SKM-1 (cell line): Measurements from ENCODE around the gene C1orf210.

ENCODE experiments used
- DNase-seq: peaks from one replicate; lab custom pipeline; 2025; ENCODE audit not compliant: unreplicated experiment; lab: John Stamatoyannopoulos, UW

Gene C1orf210

DNA sequence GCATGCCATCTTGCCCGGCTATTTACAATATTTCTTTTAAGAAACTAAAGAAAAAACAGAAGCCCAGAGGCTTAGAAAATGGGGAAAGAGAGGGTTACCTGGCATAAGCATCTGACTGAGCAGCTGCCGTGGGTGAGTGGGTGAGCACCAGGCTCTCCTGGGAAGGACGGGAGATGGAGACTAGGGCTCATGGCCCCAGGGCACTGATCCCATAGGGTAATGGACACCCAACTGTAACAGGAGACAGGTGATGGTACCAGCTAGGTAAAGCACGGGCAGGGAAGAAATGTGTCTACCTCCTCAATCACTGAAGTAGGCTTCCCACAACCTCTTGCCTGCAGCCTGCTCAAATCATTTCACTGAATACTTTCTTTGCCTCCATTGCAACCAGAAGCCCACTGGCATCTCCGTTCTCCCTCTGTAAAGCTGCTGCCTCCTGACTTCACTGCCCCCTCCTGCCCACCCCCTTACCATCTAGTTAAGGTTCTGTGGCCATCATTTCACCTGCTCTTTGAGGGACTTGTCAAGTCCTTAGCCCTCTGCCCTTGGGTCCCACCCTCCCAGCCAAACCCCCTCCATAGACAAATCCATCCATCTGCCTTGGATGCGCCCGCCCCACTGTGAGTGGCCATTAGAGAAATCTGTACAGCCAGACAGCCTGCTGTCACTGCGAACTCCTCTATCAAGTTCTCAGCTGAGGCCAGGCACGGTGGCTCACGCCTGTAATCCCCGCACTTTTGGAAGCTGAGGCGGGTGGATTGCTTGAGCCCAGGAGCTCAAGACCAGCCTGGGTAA, 9.4 kb downstream of the C1orf210 start:
- no peak for DNase-seq

DNA sequence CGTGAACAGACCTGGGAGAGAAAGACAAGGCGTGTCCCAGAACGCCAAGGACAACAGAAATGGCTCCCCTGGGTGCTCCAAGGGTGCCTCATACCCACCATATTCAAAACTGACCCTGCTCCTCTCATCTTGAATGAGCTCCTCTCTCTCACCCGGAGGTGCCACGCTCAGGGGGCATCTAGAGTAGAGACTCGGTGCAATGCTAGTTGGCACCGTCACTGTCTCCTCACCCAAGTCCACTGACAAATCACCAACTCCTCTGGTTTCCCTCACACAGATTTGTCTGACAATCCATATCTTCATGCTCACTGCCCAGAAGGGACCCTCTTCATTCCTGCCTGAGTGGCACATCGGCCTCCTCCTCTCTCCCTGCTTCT, 10.6 kb downstream of the C1orf210 start:
- DNase-seq = no peak

DNA sequence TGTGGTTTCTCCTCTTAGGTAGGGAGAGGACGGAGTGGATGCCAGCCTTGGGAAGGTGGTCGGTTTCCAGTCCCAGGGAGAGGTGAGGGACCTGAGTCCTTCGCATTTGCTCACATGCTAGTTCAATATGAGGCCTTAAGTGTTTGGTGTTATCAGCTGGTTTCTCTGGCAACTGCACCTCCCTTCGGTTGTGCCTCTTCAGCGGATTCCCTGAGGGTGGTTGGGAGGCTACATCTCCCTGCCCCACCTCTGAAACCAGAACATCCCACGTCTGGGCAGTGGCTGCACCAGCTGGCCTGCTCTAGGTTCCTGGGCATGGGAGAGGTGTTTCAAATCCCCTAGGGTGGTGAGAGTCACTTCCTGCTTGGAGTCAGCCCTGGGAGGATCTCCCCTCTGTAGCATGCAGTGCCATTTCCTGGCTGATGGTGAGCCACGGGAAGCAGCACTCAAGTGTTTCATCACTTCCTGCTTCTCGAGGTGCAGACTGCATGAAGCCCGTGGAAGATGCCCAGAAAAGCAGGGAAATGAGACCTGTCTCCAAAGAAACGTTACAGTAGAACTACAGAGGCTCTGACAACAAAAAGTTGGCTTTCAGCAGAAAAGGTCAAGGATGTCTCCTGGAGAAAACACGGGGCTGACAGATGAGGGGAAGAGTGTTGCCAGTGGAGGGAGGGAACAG, 11.1 kb downstream of the C1orf210 start:
- DNase-seq = peak; percentile 66

DNA sequence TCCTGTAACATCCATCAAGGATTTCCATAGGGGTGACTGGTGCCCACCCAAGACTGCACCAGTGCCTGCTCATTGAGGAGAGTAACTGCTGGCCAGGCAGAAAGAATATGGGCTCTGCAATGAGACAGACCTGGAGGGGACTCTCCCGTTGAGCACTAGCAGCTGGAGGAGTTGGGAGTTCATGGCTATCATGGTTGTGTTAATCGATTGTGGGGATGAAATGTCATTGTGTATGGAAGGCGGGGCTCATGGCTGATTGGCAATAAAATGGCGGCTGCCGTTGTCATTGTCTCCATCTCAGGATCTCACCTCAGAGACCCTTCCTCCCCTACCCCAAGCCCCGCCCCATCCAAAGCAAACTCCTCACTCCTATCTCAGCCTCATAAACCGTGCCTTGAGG, 11.7 kb downstream of the C1orf210 start:
- DNase-seq = no peak

DNA sequence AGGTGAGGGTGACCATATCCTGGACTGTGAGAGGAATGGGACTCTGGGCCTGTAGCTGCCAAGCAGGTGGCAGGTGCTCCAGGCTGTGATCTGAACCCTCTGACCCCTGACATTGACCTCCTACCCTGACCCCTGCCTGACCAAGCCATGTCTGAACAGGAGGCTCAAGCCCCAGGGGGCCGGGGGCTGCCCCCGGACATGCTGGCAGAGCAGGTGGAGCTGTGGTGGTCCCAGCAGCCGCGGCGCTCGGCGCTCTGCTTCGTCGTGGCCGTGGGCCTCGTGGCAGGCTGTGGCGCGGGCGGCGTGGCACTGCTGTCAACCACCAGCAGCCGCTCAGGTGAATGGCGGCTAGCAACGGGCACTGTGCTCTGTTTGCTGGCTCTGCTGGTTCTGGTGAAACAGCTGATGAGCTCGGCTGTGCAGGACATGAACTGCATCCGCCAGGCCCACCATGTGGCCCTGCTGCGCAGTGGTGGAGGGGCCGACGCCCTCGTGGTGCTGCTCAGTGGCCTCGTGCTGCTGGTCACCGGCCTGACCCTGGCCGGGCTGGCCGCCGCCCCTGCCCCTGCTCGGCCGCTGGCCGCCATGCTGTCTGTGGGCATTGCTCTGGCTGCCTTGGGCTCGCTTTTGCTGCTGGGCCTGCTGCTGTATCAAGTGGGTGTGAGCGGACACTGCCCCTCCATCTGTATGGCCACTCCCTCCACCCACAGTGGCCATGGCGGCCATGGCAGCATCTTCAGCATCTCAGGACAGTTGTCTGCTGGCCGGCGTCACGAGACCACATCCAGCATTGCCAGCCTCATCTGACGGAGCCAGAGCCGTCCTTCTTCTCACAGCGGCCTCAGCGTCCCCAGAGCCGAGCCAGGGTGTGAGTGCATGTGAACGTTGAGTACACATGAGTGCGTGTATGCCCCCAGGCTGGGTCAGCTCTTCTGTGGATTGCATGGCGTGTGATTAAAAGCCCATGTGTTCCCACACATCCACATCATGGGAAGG, 12.5 kb downstream of the C1orf210 start:
- DNase-seq = no peak

DNA sequence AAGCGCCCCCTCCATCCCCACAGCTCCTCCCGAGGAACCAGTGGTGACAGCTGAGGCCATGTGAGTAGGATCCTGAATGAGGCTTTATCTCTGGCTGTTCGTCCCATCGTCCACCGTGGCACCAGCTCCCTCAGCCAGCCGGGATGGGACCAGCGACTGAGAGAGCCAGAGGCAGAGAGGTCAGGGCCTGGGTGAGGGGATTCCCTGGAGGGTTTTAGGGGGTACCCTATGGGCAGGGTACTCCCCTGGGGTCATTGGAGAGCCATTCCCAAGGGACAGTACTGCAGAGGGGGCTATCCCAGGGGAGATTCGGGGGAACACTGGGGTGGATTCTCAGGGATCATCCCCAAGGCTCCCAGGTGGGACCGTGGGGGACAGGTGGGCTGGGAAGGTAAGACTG, 13.2 kb downstream of the C1orf210 start:
- DNase-seq = no peak

DNA sequence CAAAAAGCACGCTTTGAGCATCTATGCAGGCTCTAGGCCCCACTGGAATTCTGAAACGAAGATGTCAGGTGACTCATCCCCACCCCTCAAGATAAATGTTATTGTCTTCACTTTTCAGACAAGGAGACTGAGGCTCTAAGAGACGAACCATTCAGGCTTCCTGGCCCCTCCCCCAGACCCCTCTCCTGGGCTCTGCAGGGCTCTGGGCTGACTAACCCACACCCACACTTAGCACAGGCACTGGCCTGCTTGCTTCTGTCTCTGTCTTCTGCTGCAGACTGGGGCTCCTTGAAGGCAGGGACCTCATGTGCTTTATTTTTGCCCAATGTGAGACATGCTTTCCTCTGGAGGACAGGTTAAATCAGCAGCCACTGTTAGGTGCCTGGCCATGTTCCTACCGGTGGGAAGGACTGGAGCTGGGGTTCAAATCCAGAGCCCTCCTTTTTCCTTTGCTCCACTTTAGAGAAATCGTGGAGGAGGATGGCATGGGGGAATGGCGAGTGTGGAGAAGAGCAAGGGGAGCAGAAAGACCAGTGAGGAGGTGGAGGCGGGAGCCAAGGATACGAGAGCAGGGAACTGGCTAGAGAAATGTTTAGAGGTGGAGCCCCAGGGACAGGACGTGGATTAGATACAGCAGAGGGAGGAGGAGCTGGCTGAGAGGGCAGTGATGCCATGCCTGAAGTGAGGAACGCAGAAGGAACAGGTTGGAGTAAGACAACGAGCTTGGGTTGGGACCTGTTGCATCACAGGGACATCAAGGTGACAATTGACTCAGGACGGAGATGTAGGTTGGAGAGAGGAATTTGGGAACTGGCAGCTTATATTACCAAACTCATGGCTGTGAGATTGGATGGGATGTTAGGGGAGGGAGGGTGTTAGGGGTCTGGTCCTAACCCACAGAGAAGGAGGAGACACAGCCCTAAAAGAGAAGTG, 13.9 kb downstream of the C1orf210 start:
- DNase-seq = no peak

DNA sequence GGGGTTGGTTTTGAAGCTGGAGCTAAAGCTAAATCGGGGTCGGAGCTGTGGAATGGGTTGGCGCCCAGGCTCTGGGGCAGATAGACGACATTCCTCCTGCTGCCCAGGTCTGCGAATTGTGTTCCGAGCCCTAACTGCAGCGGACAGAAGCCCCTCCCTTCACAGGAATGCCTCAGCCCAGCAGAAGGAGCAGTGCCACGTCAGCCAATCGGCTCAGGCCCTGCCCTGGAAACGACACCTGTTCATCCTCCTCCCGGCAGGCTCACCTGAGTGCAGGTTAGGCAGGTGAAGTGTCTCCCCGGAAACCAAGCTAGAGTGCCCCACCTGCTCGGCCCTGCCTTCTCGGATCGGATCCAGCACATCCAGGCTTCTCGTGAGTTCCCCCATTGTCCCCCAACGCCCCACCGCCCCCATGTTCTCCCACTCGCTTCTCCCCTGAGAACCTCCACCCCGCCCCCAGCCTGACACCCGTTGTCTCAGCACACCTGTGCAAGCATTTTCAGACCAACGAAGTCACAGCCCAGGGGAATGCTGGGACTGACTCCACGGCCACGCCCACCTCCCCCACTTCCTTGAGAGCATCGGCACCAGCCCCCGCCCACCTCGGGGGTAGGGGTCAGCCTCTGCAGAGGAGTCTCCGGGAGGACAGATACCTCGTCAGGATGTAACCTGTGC, 14.8 kb downstream of the C1orf210 start:
- no peak for DNase-seq

DNA sequence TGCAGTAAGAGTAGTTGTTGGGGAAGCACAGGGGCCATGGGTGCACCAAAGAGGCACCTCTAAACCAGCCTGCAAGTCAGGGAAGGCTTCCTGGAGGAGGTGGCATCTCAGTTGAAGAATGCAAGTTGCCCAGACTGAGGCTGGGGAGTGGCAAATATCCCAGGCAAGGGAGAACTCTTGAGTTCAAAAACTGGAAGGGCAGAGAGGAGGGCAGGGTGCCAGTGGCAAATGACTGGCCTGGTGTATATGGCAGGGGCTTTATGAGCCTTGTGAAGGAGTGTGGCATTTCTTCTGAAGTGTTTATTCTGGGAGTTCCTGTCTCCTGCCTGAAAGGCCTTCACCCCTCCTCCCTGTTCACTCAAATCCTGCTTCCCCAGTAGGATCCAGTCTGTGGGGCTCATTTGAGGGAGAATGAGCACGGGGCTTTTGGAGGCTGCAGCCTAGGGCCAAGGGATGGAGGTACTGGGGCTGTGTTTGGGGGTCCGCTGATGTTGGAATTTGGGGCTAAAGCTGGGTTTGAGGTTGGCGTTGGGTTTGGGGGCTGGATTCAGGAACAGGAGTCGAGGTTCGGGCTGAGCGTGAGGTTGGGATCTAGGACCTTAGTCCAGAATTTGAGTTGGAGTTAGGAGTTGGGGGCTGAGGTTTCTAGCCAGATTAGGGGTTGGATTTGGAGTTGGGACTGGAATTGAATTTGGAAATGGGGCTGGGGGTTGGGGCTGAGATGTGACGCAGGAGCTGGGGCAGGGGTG, 15.6 kb downstream of the C1orf210 start, which contains the start of gene TMEM125:
Gene TMEM125 (plus strand): TSS at position 357 of the 749 bp plus-strand sequence. CDS start 2,740 bp downstream, outside the sequence.
- DNase-seq = no peak

DNA sequence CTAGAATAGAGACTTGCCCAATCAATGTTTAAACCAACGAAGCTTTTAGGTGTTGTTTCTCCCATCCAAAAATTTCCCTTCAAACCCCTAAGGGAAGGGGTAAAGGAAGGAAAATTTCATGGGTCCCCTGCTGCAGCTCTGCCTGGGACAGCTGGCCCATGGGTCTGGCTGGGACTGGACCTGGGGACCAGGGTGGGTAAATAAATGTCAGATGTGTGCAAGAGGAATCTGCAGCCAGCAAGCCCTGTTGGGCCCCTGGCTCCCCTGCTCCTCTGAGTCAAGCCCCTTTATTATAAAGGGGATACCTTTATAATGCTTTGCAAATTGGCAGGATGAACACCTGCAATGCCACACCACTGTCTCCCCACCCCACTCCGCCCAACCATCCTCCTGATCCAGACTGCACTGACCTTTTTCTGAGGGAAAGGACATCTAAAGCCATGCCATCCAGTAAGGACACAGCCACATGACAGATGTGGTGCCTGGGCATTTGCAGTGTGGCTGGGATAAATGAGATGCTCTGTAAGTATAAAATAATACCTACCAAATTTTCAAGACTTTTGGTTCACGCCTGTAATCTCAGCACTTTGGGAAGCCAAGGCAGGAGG, 17.5 kb downstream of the C1orf210 start:
- DNase-seq = no peak

DNA sequence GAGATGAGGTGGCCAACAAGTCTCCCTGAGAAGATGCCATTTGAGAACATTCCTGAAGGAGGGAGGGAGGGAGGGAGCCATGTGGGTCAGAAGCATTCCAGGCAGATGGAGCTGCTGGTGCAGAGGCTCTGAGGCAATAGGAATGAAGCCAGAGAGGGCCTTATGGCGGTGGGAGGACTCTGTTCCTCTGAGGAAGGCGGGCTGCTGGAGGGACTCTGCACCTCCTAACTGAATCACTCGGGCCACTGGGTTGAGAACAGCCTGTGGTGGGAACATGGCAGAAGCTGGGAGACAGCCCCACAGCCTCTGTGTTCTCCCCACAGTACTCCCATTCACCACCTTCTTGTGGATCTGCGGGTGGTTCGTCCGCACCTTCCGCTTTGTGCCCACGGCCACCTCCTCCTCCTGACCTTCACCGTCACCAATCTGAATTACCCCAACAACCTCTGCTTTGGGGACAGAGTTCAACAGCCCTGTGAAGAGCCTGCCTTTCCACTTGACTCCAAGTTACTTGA, 18.0 kb downstream of the C1orf210 start:
- no peak for DNase-seq

DNA sequence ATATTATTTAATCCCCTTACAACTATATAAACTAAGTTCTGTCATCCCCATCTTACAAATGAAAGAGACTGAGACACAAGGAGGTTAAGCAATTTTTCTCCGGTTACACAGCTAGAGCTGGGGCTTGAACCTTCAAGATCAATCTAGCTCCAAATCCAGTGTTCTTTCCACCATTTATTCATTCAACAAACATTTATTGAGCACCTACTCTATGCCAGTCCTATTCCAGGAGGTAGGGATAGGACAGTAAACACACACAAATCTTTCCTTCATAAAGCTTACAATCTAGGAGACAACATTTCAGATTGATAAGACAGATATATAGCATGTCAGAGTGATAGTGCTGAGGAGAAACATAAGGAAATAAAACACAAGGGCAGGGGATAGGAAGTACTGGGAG, 18.5 kb downstream of the C1orf210 start:
- DNase-seq = no peak

DNA sequence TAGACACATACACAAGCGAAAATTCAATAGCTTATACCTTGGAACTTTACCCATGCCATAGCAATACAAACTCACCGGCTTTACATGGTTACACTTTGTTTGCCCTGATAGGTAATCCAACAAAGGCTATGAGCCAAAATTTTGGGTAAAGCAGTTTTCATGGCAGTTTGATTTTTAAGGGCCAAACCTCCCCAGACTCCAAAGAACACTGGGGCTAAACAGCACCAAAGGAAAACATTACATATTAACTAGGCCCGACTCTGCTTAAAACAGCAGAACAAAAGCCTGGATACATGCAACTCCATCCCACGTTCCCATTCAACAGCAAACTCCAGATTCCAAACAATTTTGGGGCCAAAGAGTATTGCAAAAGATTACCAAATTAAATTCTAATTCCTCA, 19.9 kb downstream of the C1orf210 start:
- DNase-seq = no peak

DNA sequence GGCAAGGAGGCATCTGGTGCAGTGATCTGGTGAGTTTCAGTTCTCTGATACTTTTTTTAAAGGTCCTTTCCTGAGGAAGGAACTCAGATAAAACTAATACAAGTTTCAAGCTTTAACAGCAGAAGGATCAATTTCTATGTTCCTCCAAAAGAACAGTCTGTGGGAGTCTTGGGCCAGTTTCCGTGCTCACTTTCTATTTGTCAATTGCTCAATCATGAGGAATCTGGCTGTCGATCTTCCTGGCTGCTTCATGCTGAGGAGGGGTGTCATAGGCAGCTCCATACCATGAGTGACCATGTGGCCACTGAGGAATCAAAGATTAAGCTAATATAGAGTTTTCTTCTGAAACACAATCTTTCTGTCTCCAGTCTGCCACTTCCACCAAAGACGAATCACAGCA, 27.0 kb downstream of the C1orf210 start:
- no peak for DNase-seq

DNA sequence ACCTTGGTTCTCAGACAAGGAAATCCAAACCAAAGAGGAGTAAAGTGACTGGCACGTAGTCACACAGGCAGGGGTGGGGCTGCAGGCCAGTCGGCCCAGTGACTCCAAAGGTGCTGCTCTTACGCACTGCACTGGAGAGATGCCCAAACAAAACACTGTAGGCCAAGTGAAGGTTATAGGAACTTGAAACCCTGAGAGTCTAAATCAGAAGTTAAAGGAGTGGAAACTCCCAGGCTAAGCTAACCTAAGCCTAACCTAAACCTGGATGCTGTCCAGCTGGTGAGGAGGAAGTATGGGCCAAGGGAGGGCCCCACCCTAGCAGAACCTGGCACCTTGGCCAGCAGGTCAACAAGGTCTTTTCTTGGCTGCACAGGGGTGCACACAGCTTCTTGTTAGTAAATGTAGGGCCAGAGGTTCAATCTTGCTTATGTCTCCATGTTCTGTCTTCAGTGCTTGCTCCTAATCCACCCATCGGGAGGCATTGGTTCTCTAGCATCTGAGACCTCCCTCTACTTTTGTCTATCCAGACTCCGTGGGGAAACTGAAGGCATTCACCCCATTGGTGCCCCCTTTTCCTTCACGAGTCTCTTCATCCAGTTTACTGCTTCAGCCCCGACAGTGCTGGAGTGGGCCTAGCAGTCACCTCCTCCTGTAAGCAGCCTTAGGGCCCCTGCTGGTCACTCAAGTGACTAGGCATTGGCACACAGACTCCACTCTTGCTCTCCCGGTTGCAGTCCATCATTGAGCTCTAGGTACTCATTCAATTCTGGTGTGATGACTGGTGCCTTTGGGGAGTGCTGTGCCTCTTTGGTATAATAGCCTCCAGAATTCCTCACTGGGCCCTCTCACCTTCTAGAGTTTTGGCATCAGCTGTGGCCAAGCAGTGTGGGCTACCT, 28.5 kb downstream of the C1orf210 start:
- no peak for DNase-seq

DNA sequence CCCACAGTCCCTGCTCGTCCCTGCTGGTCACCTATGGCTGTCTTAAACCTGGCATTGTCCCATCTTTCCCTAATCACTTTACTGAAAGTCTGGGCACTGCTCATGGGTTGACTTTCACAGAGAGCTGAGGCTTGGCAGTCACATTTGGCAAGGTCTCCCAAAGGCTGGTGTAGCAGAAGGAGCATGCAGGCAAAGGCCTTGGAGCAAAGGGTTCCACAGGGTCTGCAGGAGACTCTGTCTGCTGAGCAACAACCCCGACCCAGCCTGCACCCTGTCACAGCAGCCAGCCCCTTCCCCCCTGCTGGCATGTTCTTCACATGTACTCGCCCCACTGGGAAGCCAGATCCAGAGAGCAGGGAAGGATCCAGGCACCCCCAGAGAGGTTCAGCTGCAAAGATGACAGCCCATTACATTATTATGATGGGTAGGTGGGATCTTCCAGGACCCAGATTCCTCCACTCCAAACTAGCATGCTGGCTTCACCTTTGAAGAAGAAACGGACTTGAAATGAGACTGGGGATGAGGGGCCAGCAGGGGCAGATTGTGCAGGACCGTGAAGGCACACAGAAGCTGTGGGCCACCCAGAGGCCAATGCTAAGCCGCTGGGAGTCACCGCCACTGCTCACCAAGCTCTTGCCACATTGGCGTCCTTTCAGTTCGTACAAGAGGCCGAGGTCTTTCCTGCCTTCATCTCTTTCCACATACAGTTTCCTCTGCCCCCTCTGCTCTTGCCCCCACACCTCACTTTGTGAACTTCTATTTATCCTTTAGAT, 29.8 kb downstream of the C1orf210 start:
- DNase-seq = no peak

DNA sequence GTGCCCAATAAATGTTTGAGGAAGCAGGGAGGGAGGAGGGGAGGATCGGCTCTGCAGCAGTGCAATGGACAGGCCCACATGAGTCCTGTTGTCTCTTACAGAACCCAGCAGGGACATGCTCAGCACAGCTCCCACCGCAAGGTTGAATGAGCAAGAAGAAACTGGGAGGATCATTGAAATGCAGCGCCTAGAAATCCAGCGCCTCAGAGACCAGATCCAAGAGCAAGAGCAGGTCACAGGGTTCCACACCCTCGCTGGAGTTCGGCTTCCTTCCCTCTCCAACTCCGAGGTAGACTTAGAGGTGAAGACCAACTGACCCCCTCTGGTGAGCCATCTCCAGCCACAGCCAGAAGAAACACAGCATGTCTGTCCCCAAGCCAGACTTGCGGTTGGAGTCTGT, 31.5 kb downstream of the C1orf210 start:
- DNase-seq = no peak
